ENCODE data around the gene PTPRN2. TPM values are rescaled to one million over a fixed set of nuclear protein-coding genes. Genes with fewer than 3 reads are reported as not detected.

The PTPRN2 gene
- total and polyA plus RNA-seq, 2 of the 13 experiments (the other 11 are each of a cell fraction or from before 2014, with no cell fraction given): 2.5 to 24.2 TPM

DNA sequence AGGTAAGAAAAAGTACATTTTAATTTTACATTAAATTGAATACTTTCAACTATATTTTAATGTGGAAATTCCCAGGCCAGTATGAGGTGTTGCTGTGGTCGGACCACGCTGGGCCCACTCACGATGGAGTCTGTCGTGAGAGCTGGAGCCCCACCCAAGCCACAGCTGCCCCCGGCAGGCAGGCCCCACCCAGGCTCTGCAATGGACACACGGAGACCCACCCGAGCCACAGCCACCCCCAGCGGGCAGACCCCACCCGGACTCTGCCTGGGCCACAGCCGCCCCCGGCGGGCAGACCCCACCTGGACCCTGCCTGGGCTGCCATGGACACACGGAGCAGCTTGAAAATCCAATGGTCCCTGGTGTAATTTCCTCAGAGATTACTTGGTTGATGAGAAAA, 141.3 kb downstream of the PTPRN2 start:
- in situ Hi-C loops (cut with HindIII; ENCODE audit: extremely low pct_ligation_motif_present, low pct_unique_long_range_greater_than_20kb): no loop called here
- no peak overlapping the region for H3K4me3 ChIP-seq (replicated peaks in 1 of 3; ENCODE audit: insufficient read depth in 1 of 3, low read depth in 2 of 3, low read length in 3 of 3)
- no peak overlapping the region for H3K4me2 ChIP-seq (ENCODE audit: low read depth, low read length)
- H3K9ac ChIP-seq (ENCODE audit: insufficient read depth, low read depth, low read length): no peak overlapping the region
- DNase-seq (ENCODE audit: low spot score) (no peak), ATAC-seq (no peak), FAIRE-seq (no peak)
- no peaks in the 10 kb centered on the region for H3K27me3 ChIP-seq (ENCODE audit: control insufficient read depth in 1 of 2, insufficient read depth in 2 of 2, low read length in 2 of 2)
- H3K79me2 ChIP-seq (ENCODE audit: insufficient read depth, low read length): no peaks in the 10 kb centered on the region
- 0 out of 5 replicates have a peak, but pooled peaks cover 0 to 4% of the 10 kb centered on the region in 2 experiments for H3K36me3 ChIP-seq (replicated peaks in 1 of 2; ENCODE audit: control insufficient read depth in 1 of 2, insufficient read depth in 2 of 2, low read length in 2 of 2)
- TF ChIP-seq AKAP8 (CRISPR knock-in tag; IDR thresholded peaks at IDR 0.05): no peak
- no peak for TF ChIP-seq CCAR2 (optimal IDR thresholded peaks at IDR 0.05; ENCODE audit: low read depth, low read length)
- TF ChIP-seq MAFK (conservative IDR thresholded peaks at IDR 0.05 in 1 of 2, IDR thresholded peaks at IDR 0.05 in 1 of 2; ENCODE audit: low read length in 2 of 2): no peak
- no peak for TF ChIP-seq ZNF552 (CRISPR knock-in tag; IDR thresholded peaks at IDR 0.05; ENCODE audit: borderline replicate concordance)
- TF ChIP-seq, protein P1, sequence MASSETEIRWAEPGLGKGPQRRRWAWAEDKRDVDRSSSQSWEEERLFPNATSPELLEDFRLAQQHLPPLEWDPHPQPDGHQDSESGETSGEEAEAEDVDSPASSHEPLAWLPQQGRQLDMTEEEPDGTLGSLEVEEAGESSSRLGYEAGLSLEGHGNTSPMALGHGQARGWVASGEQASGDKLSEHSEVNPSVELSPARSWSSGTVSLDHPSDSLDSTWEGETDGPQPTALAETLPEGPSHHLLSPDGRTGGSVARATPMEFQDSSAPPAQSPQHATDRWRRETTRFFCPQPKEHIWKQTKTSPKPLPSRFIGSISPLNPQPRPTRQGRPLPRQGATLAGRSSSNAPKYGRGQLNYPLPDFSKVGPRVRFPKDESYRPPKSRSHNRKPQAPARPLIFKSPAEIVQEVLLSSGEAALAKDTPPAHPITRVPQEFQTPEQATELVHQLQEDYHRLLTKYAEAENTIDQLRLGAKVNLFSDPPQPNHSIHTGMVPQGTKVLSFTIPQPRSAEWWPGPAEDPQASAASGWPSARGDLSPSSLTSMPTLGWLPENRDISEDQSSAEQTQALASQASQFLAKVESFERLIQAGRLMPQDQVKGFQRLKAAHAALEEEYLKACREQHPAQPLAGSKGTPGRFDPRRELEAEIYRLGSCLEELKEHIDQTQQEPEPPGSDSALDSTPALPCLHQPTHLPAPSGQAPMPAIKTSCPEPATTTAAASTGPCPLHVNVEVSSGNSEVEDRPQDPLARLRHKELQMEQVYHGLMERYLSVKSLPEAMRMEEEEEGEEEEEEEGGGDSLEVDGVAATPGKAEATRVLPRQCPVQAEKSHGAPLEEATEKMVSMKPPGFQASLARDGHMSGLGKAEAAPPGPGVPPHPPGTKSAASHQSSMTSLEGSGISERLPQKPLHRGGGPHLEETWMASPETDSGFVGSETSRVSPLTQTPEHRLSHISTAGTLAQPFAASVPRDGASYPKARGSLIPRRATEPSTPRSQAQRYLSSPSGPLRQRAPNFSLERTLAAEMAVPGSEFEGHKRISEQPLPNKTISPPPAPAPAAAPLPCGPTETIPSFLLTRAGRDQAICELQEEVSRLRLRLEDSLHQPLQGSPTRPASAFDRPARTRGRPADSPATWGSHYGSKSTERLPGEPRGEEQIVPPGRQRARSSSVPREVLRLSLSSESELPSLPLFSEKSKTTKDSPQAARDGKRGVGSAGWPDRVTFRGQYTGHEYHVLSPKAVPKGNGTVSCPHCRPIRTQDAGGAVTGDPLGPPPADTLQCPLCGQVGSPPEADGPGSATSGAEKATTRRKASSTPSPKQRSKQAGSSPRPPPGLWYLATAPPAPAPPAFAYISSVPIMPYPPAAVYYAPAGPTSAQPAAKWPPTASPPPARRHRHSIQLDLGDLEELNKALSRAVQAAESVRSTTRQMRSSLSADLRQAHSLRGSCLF (CRISPR knock-in tag; IDR thresholded peaks at IDR 0.05; ENCODE audit: borderline replicate concordance): no peak
- no peak for TF ChIP-seq TARDBP (CRISPR knock-in tag; IDR thresholded peaks at IDR 0.05)
- no peak for TF ChIP-seq KMT2B (CRISPR knock-in tag; IDR thresholded peaks at IDR 0.05)
- TF ChIP-seq TBX3 (IDR thresholded peaks at IDR 0.05; ENCODE audit: borderline replicate concordance): no peak
- no peak for TF ChIP-seq NR1H2 (CRISPR knock-in tag; IDR thresholded peaks at IDR 0.05; ENCODE audit: borderline replicate concordance, low read depth)
- TF ChIP-seq, protein P2, sequence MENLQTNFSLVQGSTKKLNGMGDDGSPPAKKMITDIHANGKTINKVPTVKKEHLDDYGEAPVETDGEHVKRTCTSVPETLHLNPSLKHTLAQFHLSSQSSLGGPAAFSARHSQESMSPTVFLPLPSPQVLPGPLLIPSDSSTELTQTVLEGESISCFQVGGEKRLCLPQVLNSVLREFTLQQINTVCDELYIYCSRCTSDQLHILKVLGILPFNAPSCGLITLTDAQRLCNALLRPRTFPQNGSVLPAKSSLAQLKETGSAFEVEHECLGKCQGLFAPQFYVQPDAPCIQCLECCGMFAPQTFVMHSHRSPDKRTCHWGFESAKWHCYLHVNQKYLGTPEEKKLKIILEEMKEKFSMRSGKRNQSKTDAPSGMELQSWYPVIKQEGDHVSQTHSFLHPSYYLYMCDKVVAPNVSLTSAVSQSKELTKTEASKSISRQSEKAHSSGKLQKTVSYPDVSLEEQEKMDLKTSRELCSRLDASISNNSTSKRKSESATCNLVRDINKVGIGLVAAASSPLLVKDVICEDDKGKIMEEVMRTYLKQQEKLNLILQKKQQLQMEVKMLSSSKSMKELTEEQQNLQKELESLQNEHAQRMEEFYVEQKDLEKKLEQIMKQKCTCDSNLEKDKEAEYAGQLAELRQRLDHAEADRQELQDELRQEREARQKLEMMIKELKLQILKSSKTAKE (CRISPR knock-in tag; IDR thresholded peaks at IDR 0.05; ENCODE audit: borderline replicate concordance): no peak
- no peak for TF ChIP-seq MEF2D (CRISPR knock-in tag; IDR thresholded peaks at IDR 0.05)
- TF ChIP-seq HMGA1 (CRISPR knock-in tag; conservative IDR thresholded peaks at IDR 0.05): no peak
- TF ChIP-seq ZNF703 (CRISPR knock-in tag; IDR thresholded peaks at IDR 0.05; ENCODE audit: borderline replicate concordance): no peak
- no peak for TF ChIP-seq NCOA5 (CRISPR knock-in tag; IDR thresholded peaks at IDR 0.05)
- TF ChIP-seq TP53 (CRISPR knock-in tag; conservative IDR thresholded peaks at IDR 0.05): no peak
- no peak for TF ChIP-seq IKZF4 (CRISPR knock-in tag; IDR thresholded peaks at IDR 0.05; ENCODE audit: borderline replicate concordance, low read depth, not compliant biosample characterization)
- no peak for TF ChIP-seq ZSCAN25 (CRISPR knock-in tag; IDR thresholded peaks at IDR 0.05)
- no peak overlapping the region for H3K27ac ChIP-seq (ENCODE audit: extremely low read length, insufficient read depth, low read length)
- no TSS peak for BruUV-seq (replicated peaks)
- ChIA-PET CTCF (ENCODE audit: low intra/inter-chr PET ratio, low total read pairs) (no interaction called here), POLR2A (no interaction called here)
- peaks cover 72% of the 10 kb centered on the region; the same call in 1 of the 2 replicates for H4K20me1 ChIP-seq (ENCODE audit: insufficient read depth, low read length)
- no peak overlapping the region for H2AFZ ChIP-seq (ENCODE audit: low read length)
- H3K4me1 ChIP-seq (ENCODE audit: insufficient read depth, low read length): peaks cover 21% of the 10 kb centered on the region; the same call in 1 of the 2 replicates
- no peaks in the 10 kb centered on the region for H3K9me3 ChIP-seq (ENCODE audit: low read length)
- intact Hi-C loops (cut with micrococcal nuclease; ENCODE audit: unreplicated experiment): no loop called here
- WGBS (ENCODE audit: low lambda C conversion rate): 89% methylated on average over 13 of the region's 13 CpGs
